Ishikawa (cell line): ENCODE measurements around the gene RNF11.

ENCODE experiments used
- CEBPB ChIP-seq: IDR thresholded peaks from 2 replicates; pipeline ENCODE4 v1.6.1; 2012
- CREB1 ChIP-seq: IDR thresholded peaks from 2 replicates; pipeline ENCODE4 v1.6.1; 2012; ENCODE audit warnings: low read depth
- EGR1 ChIP-seq: IDR thresholded peaks from 2 replicates; pipeline ENCODE4 v1.6.1; 2012
- EP300 ChIP-seq: IDR thresholded peaks from 2 replicates; pipeline ENCODE4 v1.6.1; 2012; ENCODE audit warnings: borderline replicate concordance
- FOXM1 ChIP-seq: IDR thresholded peaks from 2 replicates; pipeline ENCODE4 v1.6.1; 2012; ENCODE audit warnings: low read depth, borderline replicate concordance
- NFIC ChIP-seq: IDR thresholded peaks from 2 replicates; pipeline ENCODE4 v1.6.1; 2012
- RAD21 ChIP-seq: IDR thresholded peaks from 2 replicates; pipeline ENCODE4 v1.6.1; 2012; ENCODE audit warnings: low read depth
- TAF1 ChIP-seq: IDR thresholded peaks from 2 replicates; pipeline ENCODE4 v1.6.1; 2012; ENCODE audit warnings: low read depth, mild to moderate bottlenecking
- TCF12 ChIP-seq: IDR thresholded peaks from 2 replicates; pipeline ENCODE4 v1.6.1; 2012; ENCODE audit warnings: low read depth
- TEAD4 ChIP-seq: IDR thresholded peaks from 2 replicates; pipeline ENCODE4 v1.6.1; 2012
- YY1 ChIP-seq: IDR thresholded peaks from 2 replicates; pipeline ENCODE4 v1.6.1; 2012; ENCODE audit warnings: low read depth
- ZBTB7A ChIP-seq: IDR thresholded peaks from 2 replicates; pipeline ENCODE4 v1.6.1; 2012; ENCODE audit warnings: low read depth
- TF ChIP-seq, protein P1 (sequence below): IDR thresholded peaks from 2 replicates; pipeline ENCODE4 v1.6.1; 2012; ENCODE audit warnings: low read depth, mild to moderate bottlenecking
- TF ChIP-seq, protein P2 (sequence below): IDR thresholded peaks from 2 replicates; pipeline ENCODE4 v1.6.1; 2012
- TF ChIP-seq, protein P3 (sequence below): IDR thresholded peaks from 2 replicates; pipeline ENCODE4 v1.6.1; 2012

Gene RNF11

GRCh38 chr1:51280321-51280978, 44.4 kb downstream of the RNF11 start:
- TF ChIP-seq ZBTB7A = no peak
- no peak for TF ChIP-seq RAD21
- no peak for TF ChIP-seq CREB1
- TF ChIP-seq, protein P1, sequence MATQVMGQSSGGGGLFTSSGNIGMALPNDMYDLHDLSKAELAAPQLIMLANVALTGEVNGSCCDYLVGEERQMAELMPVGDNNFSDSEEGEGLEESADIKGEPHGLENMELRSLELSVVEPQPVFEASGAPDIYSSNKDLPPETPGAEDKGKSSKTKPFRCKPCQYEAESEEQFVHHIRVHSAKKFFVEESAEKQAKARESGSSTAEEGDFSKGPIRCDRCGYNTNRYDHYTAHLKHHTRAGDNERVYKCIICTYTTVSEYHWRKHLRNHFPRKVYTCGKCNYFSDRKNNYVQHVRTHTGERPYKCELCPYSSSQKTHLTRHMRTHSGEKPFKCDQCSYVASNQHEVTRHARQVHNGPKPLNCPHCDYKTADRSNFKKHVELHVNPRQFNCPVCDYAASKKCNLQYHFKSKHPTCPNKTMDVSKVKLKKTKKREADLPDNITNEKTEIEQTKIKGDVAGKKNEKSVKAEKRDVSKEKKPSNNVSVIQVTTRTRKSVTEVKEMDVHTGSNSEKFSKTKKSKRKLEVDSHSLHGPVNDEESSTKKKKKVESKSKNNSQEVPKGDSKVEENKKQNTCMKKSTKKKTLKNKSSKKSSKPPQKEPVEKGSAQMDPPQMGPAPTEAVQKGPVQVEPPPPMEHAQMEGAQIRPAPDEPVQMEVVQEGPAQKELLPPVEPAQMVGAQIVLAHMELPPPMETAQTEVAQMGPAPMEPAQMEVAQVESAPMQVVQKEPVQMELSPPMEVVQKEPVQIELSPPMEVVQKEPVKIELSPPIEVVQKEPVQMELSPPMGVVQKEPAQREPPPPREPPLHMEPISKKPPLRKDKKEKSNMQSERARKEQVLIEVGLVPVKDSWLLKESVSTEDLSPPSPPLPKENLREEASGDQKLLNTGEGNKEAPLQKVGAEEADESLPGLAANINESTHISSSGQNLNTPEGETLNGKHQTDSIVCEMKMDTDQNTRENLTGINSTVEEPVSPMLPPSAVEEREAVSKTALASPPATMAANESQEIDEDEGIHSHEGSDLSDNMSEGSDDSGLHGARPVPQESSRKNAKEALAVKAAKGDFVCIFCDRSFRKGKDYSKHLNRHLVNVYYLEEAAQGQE = no peak
- TF ChIP-seq TAF1 = no peak
- TF ChIP-seq, protein P2, sequence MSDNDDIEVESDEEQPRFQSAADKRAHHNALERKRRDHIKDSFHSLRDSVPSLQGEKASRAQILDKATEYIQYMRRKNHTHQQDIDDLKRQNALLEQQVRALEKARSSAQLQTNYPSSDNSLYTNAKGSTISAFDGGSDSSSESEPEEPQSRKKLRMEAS = no peak
- TF ChIP-seq, protein P3, sequence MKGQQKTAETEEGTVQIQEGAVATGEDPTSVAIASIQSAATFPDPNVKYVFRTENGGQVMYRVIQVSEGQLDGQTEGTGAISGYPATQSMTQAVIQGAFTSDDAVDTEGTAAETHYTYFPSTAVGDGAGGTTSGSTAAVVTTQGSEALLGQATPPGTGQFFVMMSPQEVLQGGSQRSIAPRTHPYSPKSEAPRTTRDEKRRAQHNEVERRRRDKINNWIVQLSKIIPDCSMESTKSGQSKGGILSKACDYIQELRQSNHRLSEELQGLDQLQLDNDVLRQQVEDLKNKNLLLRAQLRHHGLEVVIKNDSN = no peak
- TF ChIP-seq EP300 = no peak
- no peak for TF ChIP-seq CEBPB

DNA sequence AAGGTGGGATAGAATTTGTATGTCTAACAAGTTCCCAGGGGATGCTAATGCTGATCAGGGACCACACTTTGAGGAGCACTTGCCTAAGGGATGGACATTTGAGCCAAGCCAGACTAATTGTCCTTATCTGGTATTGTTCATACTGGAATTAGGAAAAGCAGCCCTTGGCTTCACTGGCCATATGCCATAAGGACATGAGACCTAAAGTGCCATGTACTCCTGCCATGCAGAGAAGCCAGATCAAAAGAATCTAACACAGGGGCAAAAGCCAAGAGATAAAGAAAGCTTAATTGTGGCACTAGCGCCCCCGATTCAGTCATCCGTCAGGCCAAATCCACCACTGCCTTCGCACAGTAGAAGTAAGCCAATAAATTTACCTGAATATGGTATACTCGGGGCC, 45.7 kb downstream of the RNF11 start:
- TF ChIP-seq, protein P3 = no peak
- TF ChIP-seq, protein P2 = no peak
- TF ChIP-seq TCF12 (no peak), TEAD4 (no peak), ZBTB7A (no peak), TAF1 (no peak), EP300 (no peak)
- TF ChIP-seq, protein P1 = no peak

- no peak for TF ChIP-seq TCF12
- no peak for TF ChIP-seq EGR1
Measured at GRCh38 chr1:51282605-51283004, 46.5 kb downstream of the RNF11 start.

- TF ChIP-seq FOXM1 = no peak
- TF ChIP-seq RAD21 = no peak
- TF ChIP-seq TCF12 = no peak
- TF ChIP-seq, protein P3 = no peak
- TF ChIP-seq TAF1 = no peak
- TF ChIP-seq ZBTB7A = no peak
- no peak for TF ChIP-seq YY1
- TF ChIP-seq, protein P1 = no peak
- no peak for TF ChIP-seq EP300
- TF ChIP-seq, protein P2 = no peak
- no peak for TF ChIP-seq TEAD4
- no peak for TF ChIP-seq EGR1
Measured at GRCh38 chr1:51283979-51284378, 47.9 kb downstream of the RNF11 start.

GRCh38 chr1:51284487-51284954, 48.4 kb downstream of the RNF11 start:
- TF ChIP-seq TAF1 (no peak), TEAD4 (no peak), NFIC (peak; percentile 60)
- TF ChIP-seq, protein P2 = no peak
